ENCODE data around the gene GRAP2. TPM values are rescaled to one million over a fixed set of nuclear protein-coding genes. Genes with fewer than 3 reads are reported as not detected.

GRAP2 gene
- total and polyA plus RNA-seq, 2 of the 8 experiments (the other 6 are each of a cell fraction or from before 2014, with no cell fraction given): 0.08 TPM; not detected in 1

DNA sequence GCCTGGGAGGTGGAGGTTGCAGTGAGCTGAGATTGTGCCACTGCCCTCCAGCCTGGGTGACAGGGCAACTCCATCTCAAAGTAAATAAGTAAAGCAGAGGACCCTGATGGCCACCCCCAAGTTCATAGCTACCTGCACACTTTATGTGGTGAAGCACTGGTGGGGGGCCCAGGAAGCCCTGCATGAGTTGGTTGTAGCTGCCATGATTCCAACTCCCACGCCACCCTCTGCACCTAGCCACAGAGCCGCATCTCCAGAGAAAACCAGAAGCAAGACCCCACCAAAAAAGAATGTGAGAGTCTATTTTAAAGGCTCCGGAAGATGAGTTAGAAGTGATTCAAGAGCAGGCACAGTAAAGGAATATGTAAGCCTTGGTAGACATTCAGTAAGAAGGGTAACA, 38.9 kb downstream of the GRAP2 start:
- peaks cover 5 to 20% (median 9%) of the 10 kb centered on the region in 4 experiments for H3K4me1 ChIP-seq (replicated peaks in 1 of 4; ENCODE audit: control insufficient read depth in 3 of 4, insufficient read depth in 4 of 4, low read length in 3 of 4)
- peak overlapping the region; percentile 20; the same call in 1 of the 2 replicates for H4K8ac ChIP-seq (ENCODE audit: extremely low read depth, insufficient read depth, low read length)
- H3K27ac ChIP-seq (ENCODE audit: low read depth, low read length): no peak overlapping the region
- 94% methylated on average over 3 of the region's 3 CpGs; no CpG with 5 or more reads in 1 of the 2 experiments for WGBS, 2 experiments (ENCODE audit: extremely low coverage in 1 of 2, insufficient coverage in 1 of 2, insufficient read length in 1 of 2, insufficient replicate concordance in 2 of 2, low coverage in 1 of 2, low lambda C conversion rate in 2 of 2, missing lambda C conversion rate in 1 of 2)
- H2BK12ac ChIP-seq (ENCODE audit: low read depth, low read length): no peak overlapping the region
- no peaks in the 10 kb centered on the region for H3K79me1 ChIP-seq (ENCODE audit: low read depth, low read length)
- H3K9ac ChIP-seq (replicated peaks in 1 of 4; ENCODE audit: extremely low read depth in 1 of 4, low read depth in 3 of 4, low read length in 3 of 4): no peak overlapping the region
- no peak overlapping the region for H2BK120ac ChIP-seq (replicated peaks; ENCODE audit: low read depth, low read length)
- no peak overlapping the region for H4K5ac ChIP-seq (ENCODE audit: insufficient read length, low read depth, low read length)
- no peak overlapping the region for H2BK5ac ChIP-seq (ENCODE audit: low read depth, low read length)
- no peaks in the 10 kb centered on the region for H3K79me2 ChIP-seq (ENCODE audit: control insufficient read depth in 1 of 2, insufficient read depth in 2 of 2, low read length in 2 of 2)
- no peaks in the 10 kb centered on the region for H4K20me1 ChIP-seq (replicated peaks in 1 of 2; ENCODE audit: control insufficient read depth in 1 of 2, insufficient read depth in 2 of 2, low read length in 2 of 2)
- H3K56ac ChIP-seq (replicated peaks; ENCODE audit: insufficient read length, low read depth, low read length): no peak overlapping the region
- FAIRE-seq: no peak
- DNase-seq (ENCODE audit: low read depth in 1 of 2, low spot score in 2 of 2): no peak
- no peak overlapping the region for H3K23ac ChIP-seq (ENCODE audit: insufficient read length)
- H3K4me3 ChIP-seq (ENCODE audit: extremely low read depth in 1 of 4, insufficient read depth in 2 of 4, low read depth in 3 of 4, low read length in 4 of 4): no peak overlapping the region
- no peaks in the 10 kb centered on the region; a peak in 1 of 7 replicates for H3K27me3 ChIP-seq (replicated peaks in 1 of 4; ENCODE audit: control insufficient read depth in 3 of 4, extremely low read depth in 1 of 4, insufficient read depth in 3 of 4, low read length in 3 of 4)
- no peak overlapping the region for H4K91ac ChIP-seq (replicated peaks; ENCODE audit: insufficient read length, low read length)
- no peaks in the 10 kb centered on the region for H3K36me3 ChIP-seq (ENCODE audit: control insufficient read depth in 2 of 4, insufficient read depth in 4 of 4, low read length in 3 of 4)
- H3K23me2 ChIP-seq (ENCODE audit: low read depth, low read length): no peaks in the 10 kb centered on the region
- CTCF ChIA-PET (ENCODE audit: partially characterized antibody): interaction anchor here (0.7 to 1.0 kb wide), 4 partner anchors 11 to 85 kb away, joined by 3 to 4 read pairs (median 3); no protein-coding TSS in a partner anchor
- POLR2A ChIA-PET (ENCODE audit: partially characterized antibody): no interaction called here
- H3K4ac ChIP-seq (replicated peaks; ENCODE audit: insufficient read length, low read depth, low read length): no peak overlapping the region
- no peak overlapping the region for H2BK20ac ChIP-seq (ENCODE audit: low read length)
- no peaks in the 10 kb centered on the region for H3K9me3 ChIP-seq (ENCODE audit: insufficient read depth in 2 of 2, low read depth in 1 of 2, low read length in 1 of 2)
- H3K14ac ChIP-seq (ENCODE audit: insufficient read length): no peak overlapping the region
- H2AFZ ChIP-seq (ENCODE audit: low read length): no peak overlapping the region
- no peak overlapping the region for H3K4me2 ChIP-seq (ENCODE audit: insufficient read depth in 1 of 2, low read depth in 2 of 2, low read length in 2 of 2)
- H2BK15ac ChIP-seq (ENCODE audit: low read length): no peak overlapping the region
- H3K18ac ChIP-seq (ENCODE audit: extremely low read depth, low read length): no peak overlapping the region
- TF ChIP-seq BACH1 (IDR thresholded peaks at IDR 0.05; ENCODE audit: low read length) (no peak), RNF2 (IDR thresholded peaks at IDR 0.05; ENCODE audit: borderline replicate concordance, low read depth, low read length, missing control alignments, poor library complexity, severe bottlenecking) (no peak), NRF1 (IDR thresholded peaks at IDR 0.05; ENCODE audit: low read depth, low read length) (no peak), CBX5 (IDR thresholded peaks at IDR 0.05; ENCODE audit: low read depth, low read length) (no peak), SIX5 (IDR thresholded peaks at IDR 0.05; ENCODE audit: low read depth, low read length) (no peak), POU5F1 (IDR thresholded peaks at IDR 0.05; ENCODE audit: low read depth, low read length) (no peak), EP300 (IDR thresholded peaks at IDR 0.05; ENCODE audit: borderline replicate concordance in 1 of 2, low read depth in 2 of 2, low read length in 2 of 2) (no peak), HDAC6 (IDR thresholded peaks at IDR 0.05; ENCODE audit: low read depth, low read length) (no peak), YY1 (IDR thresholded peaks at IDR 0.05; ENCODE audit: low read depth, low read length) (no peak), KDM5A (IDR thresholded peaks at IDR 0.05; ENCODE audit: low read length) (no peak)
- TF ChIP-seq, protein P1, sequence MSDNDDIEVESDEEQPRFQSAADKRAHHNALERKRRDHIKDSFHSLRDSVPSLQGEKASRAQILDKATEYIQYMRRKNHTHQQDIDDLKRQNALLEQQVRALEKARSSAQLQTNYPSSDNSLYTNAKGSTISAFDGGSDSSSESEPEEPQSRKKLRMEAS (IDR thresholded peaks at IDR 0.05): no peak
- TF ChIP-seq, protein P2, sequence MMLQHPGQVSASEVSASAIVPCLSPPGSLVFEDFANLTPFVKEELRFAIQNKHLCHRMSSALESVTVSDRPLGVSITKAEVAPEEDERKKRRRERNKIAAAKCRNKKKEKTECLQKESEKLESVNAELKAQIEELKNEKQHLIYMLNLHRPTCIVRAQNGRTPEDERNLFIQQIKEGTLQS (IDR thresholded peaks at IDR 0.05; ENCODE audit: insufficient read depth, low read depth, low read length): no peak
- no peak overlapping the region for H2AK5ac ChIP-seq (ENCODE audit: low read depth, low read length)

Data from H1 (cell line).